HCT116 (cell line): Measurements from ENCODE around the gene TMEM178B. TPM values are rescaled to one million over a fixed set of nuclear protein-coding genes. Genes with fewer than 3 reads are reported as not detected.

Experiments
- ATAC-seq: fragments of 200-7000 bp; cut with Tn5 transposase; 2 replicates; pipeline ENCODE4 v1.9.1; 2020; ENCODE audit warnings: mild to moderate bottlenecking, moderate library complexity
- BruUV-seq: library from RNA; stranded (reverse); fragments of 400-500 nt; replicated peaks from 2 replicates; lab custom pipeline; 2021; lab: Mats Ljungman, UMichigan
- CTCF ChIA-PET: fragments of 300-600 bp; sonication (Branson Sonifier 250); formaldehyde crosslinking; loops from one replicate; lab custom pipeline; 2021; ENCODE audit warnings: antibody characterized with exemption; lab: Charles Lee
- POLR2A ChIA-PET: fragments of 300-600, 350-600 bp; sonication (Branson Sonifier 250); formaldehyde crosslinking; loops from one replicate; lab custom pipeline; 2021; ENCODE audit warnings: antibody characterized with exemption; lab: Charles Lee
- RAD21 ChIA-PET, 2 experiments: fragments of 300-600 bp; sonication (Branson Sonifier 250); formaldehyde crosslinking; loops; one replicate each; lab custom pipeline; 2023; ENCODE audit warnings: low total read pairs in 2 of 2; ENCODE audit not compliant: uncharacterized antibody in 2 of 2, unreplicated experiment in 2 of 2, low non-redundant PET in 1 of 2; lab: Charles Lee
- DNase-seq: peaks from one replicate; pipeline ENCODE4 v3.0.0-alpha.2; 2010; ENCODE audit warnings: low read depth, low spot score
- H2AFZ ChIP-seq: fragments of 200-600 bp; shearing (Covaris generic), sonication (generic); 2 replicates; pipeline ENCODE4 v1.6.1; 2017; ENCODE audit warnings: low read depth, mixed run types, mixed read lengths, antibody characterized with exemption, low read length; ENCODE audit not compliant: poor library complexity, severe bottlenecking
- H3K27ac ChIP-seq: 2 replicates; pipeline ENCODE4 v1.5.1; 2012; ENCODE audit warnings: low read depth, low read length
- H3K27me3 ChIP-seq: fragments of 200-600 bp; sonication (generic); 2 replicates; pipeline ENCODE4 v1.6.1; 2016; ENCODE audit warnings: mixed run types, low read length, mixed read lengths; ENCODE audit not compliant: insufficient read depth
- H3K36me3 ChIP-seq, 2 experiments: fragments of 200-500 bp in 1 of 2; fragments of 200-600 bp in 1 of 2; sonication (Bioruptor generic) in 1 of 2; sonication (generic) in 1 of 2; 2 replicates each; pipeline versions ENCODE4 v1.5.1 to v1.6.1; 2014 to 2016; ENCODE audit warnings: low read length in 2 of 2, inconsistent platforms in 1 of 2, mixed read lengths in 1 of 2, mixed run types in 1 of 2; ENCODE audit not compliant: insufficient read depth in 2 of 2, control insufficient read depth in 1 of 2
- H3K4me1 ChIP-seq, 2 experiments: fragments of 200-600 bp in 1 of 2; sonication (generic) in 1 of 2; 2 replicates each; pipeline versions ENCODE4 v1.5.1 to v1.6.1; 2012 to 2017; ENCODE audit warnings: low read length in 2 of 2, inconsistent platforms in 1 of 2, mild to moderate bottlenecking in 1 of 2, mixed read lengths in 1 of 2, mixed run types in 1 of 2, moderate library complexity in 1 of 2; ENCODE audit not compliant: insufficient read depth in 2 of 2, control insufficient read depth in 1 of 2
- H3K4me2 ChIP-seq: fragments of 200-600 bp; sonication (generic); 2 replicates; pipeline ENCODE4 v1.6.1; 2017; ENCODE audit warnings: mixed run types, low read length, mixed read lengths
- H3K4me3 ChIP-seq, 2 experiments: fragments of 200-600 bp in 1 of 2; sonication (generic) in 1 of 2; replicated peaks in 1 of 2; 2 replicates each; pipeline ENCODE4 v1.5.1; 2011 to 2016; ENCODE audit warnings: low read length in 2 of 2, control low read depth in 1 of 2, low read depth in 1 of 2, mild to moderate bottlenecking in 1 of 2, mixed read lengths in 1 of 2, mixed run types in 1 of 2
- H3K79me2 ChIP-seq: fragments of 200-600 bp; sonication (generic); 2 replicates; pipeline ENCODE4 v1.6.1; 2017; ENCODE audit warnings: mild to moderate bottlenecking, mixed run types, low read length, moderate library complexity, mixed read lengths; ENCODE audit not compliant: insufficient read depth
- H3K9ac ChIP-seq: fragments of 200-600 bp; sonication (generic); 2 replicates; pipeline ENCODE4 v1.6.1; 2016; ENCODE audit warnings: low read length, mixed read lengths
- H3K9me2 ChIP-seq: fragments of 200-600 bp; sonication (generic), shearing (Covaris generic); 2 replicates; pipeline ENCODE4 v1.6.1; 2017; ENCODE audit warnings: mixed run types, mild to moderate bottlenecking, moderate library complexity; ENCODE audit not compliant: insufficient read depth
- H3K9me3 ChIP-seq, 2 experiments: fragments of 200-500 bp in 1 of 2; fragments of 200-600 bp in 1 of 2; sonication (Bioruptor generic) in 1 of 2; sonication (generic) in 1 of 2; 2 replicates each; pipeline ENCODE4 v1.6.1; 2014 to 2017; ENCODE audit warnings: low read length in 2 of 2, mixed read lengths in 2 of 2, inconsistent platforms in 1 of 2, low read depth in 1 of 2, mild to moderate bottlenecking in 1 of 2, mixed run types in 1 of 2, moderate library complexity in 1 of 2; ENCODE audit not compliant: control insufficient read depth in 1 of 2, insufficient read depth in 1 of 2
- H4K20me1 ChIP-seq: fragments of 200-600 bp; sonication (generic), shearing (Covaris generic); 2 replicates; pipeline ENCODE4 v1.6.1; 2017; ENCODE audit warnings: mixed run types, mild to moderate bottlenecking, moderate library complexity; ENCODE audit not compliant: insufficient read depth
- ATF3 ChIP-seq: IDR thresholded peaks from 2 replicates; pipeline ENCODE4 v1.6.1; 2012
- CBX3 ChIP-seq: IDR thresholded peaks from 2 replicates; pipeline ENCODE4 v1.6.1; 2012; ENCODE audit warnings: low read depth
- EGR1 ChIP-seq: IDR thresholded peaks from 2 replicates; pipeline ENCODE4 v1.6.1; 2012; ENCODE audit warnings: low read depth
- ELF1 ChIP-seq: IDR thresholded peaks from 2 replicates; pipeline ENCODE4 v1.6.1; 2012; ENCODE audit warnings: low read depth, borderline replicate concordance
- EZH2 ChIP-seq: fragments of 200-600 bp; sonication (generic); IDR thresholded peaks from 2 replicates; pipeline ENCODE4 v1.6.1; 2017; ENCODE audit warnings: antibody characterized with exemption, mixed run types
- FOSL1 ChIP-seq: IDR thresholded peaks from 2 replicates; pipeline ENCODE4 v1.6.1; 2012; ENCODE audit warnings: low read depth
- JUND ChIP-seq: IDR thresholded peaks from 2 replicates; pipeline ENCODE4 v1.6.1; 2012
- REST ChIP-seq: IDR thresholded peaks from 2 replicates; pipeline ENCODE4 v1.6.1; 2012; ENCODE audit warnings: low read depth
- SIN3A ChIP-seq: IDR thresholded peaks from 2 replicates; pipeline ENCODE4 v1.6.1; 2012; ENCODE audit warnings: low read depth
- SP1 ChIP-seq: IDR thresholded peaks from 2 replicates; pipeline ENCODE4 v1.6.1; 2012; ENCODE audit warnings: low read depth
- SRF ChIP-seq: IDR thresholded peaks from 2 replicates; pipeline ENCODE4 v1.6.1; 2012; ENCODE audit warnings: low read depth
- YY1 ChIP-seq: IDR thresholded peaks from 2 replicates; pipeline ENCODE4 v1.6.1; 2011; ENCODE audit warnings: low read length, low read depth, moderate library complexity, mild to moderate bottlenecking; ENCODE audit not compliant: insufficient replicate concordance; ENCODE audit errors: extremely low read depth
- ZFX ChIP-seq: fragments of 450-650 bp; IDR thresholded peaks from 2 replicates; pipeline ENCODE4 v1.6.1; 2017
- ZNF274 ChIP-seq: fragments of 200-500 bp; sonication (Bioruptor generic); IDR thresholded peaks from 2 replicates; pipeline ENCODE4 v1.6.1; 2014; ENCODE audit warnings: mild to moderate bottlenecking, low read depth, low read length, inconsistent platforms
- intact Hi-C: fragments of 100-400 bp; cut with micrococcal nuclease; formaldehyde crosslinking; loops from 2 replicates; pipeline ENCODE4 v1.10.0; 2022
- total RNA-seq: library from RNA; stranded (reverse); gene quantifications from one replicate; pipeline ENCODE4 v1.2.1, GENCODE V29; 2021; ENCODE audit not compliant: unreplicated experiment

TMEM178B gene
- total RNA-seq, 1 experiment from 2014 or later, result 0.02 TPM

GRCh38 chr7:141344153-141344935 lies 270.5 kb downstream of the TMEM178B start:
- no peak overlapping the region for H3K9ac ChIP-seq
- no TSS peak for BruUV-seq
- no peaks in the 10 kb centered on the region for H3K4me1 ChIP-seq
- no peaks in the 10 kb centered on the region for H3K79me2 ChIP-seq
- no peaks in the 10 kb centered on the region for H3K9me3 ChIP-seq
- ChIA-PET CTCF (no interaction called here), RAD21 (no interaction called here)
- no peaks in the 10 kb centered on the region for H4K20me1 ChIP-seq
- no peak overlapping the region for H3K4me2 ChIP-seq
- DNase-seq (no peak), ATAC-seq (no peak)
- H3K36me3 ChIP-seq, result no peaks in the 10 kb centered on the region; a peak in 1 of 4 replicates
- H2AFZ ChIP-seq, result no peak overlapping the region
- peaks cover 80% of the 10 kb centered on the region for H3K27me3 ChIP-seq
- TF ChIP-seq SRF (no peak), ELF1 (no peak), EGR1 (no peak), SP1 (no peak), JUND (no peak), EZH2 (no peak), YY1 (no peak), ZNF274 (no peak), ZFX (no peak), ATF3 (no peak), REST (no peak), SIN3A (no peak), FOSL1 (no peak), CBX3 (no peak)
- TF ChIP-seq, all 23 proteins: peak for 0
- H3K9me2 ChIP-seq, result no peaks in the 10 kb centered on the region
- intact Hi-C loops, result no loop called here
- POLR2A ChIA-PET, result no interaction called here
- no peak overlapping the region for H3K4me3 ChIP-seq
- no peak overlapping the region for H3K27ac ChIP-seq
